DMS79 treated with DMSO at 0.1 percent for 48 hours (cell line): ENCODE data around the gene BATF3.

Experiments
- DNase-seq: peaks from one replicate; lab custom pipeline; 2025; lab: John Stamatoyannopoulos, UW

BATF3 gene

GRCh38 chr1:212703991-212704564, 4.4 kb upstream of the BATF3 start:
- DNase-seq: no peak

GRCh38 chr1:212702672-212703071, 3.0 kb upstream of the BATF3 start:
- no peak for DNase-seq

GRCh38 chr1:212701910-212702309, 2.3 kb upstream of the BATF3 start:
- DNase-seq: no peak

- no peak for DNase-seq
Measured at GRCh38 chr1:212700892-212701819, 1.5 kb upstream of the BATF3 start.

GRCh38 chr1:212700223-212700891, 717 bp upstream of the BATF3 start:
- DNase-seq: no peak

- DNase-seq: peak; percentile 44
Measured at GRCh38 chr1:212699104-212699624, 476 bp downstream of the BATF3 start.

- no peak for DNase-seq
Measured at GRCh38 chr1:212698467-212699103, 1.1 kb downstream of the BATF3 start.

GRCh38 chr1:212696721-212697331, 2.8 kb downstream of the BATF3 start:
- DNase-seq: no peak

GRCh38 chr1:212692774-212693644, 6.6 kb downstream of the BATF3 start:
- no peak for DNase-seq

GRCh38 chr1:212691561-212692071, 8.0 kb downstream of the BATF3 start:
- no peak for DNase-seq

- DNase-seq: no peak
Measured at GRCh38 chr1:212690816-212691403, 8.7 kb downstream of the BATF3 start.

GRCh38 chr1:212689758-212690529, 9.7 kb downstream of the BATF3 start:
- DNase-seq: no peak

GRCh38 chr1:212689196-212689725, 10.4 kb downstream of the BATF3 start:
- DNase-seq: no peak

- no peak for DNase-seq
Measured at GRCh38 chr1:212688341-212689047, 11.1 kb downstream of the BATF3 start.

GRCh38 chr1:212687811-212688210, 11.8 kb downstream of the BATF3 start:
- no peak for DNase-seq

GRCh38 chr1:212686591-212686990, 13.0 kb downstream of the BATF3 start:
- DNase-seq: no peak

GRCh38 chr1:212686069-212686468, 13.6 kb downstream of the BATF3 start:
- no peak for DNase-seq

- no peak for DNase-seq
Measured at GRCh38 chr1:212685429-212685828, 14.2 kb downstream of the BATF3 start.
